Ovary (tissue), 9 donors: Measurements from ENCODE around the gene EPN1. TPM values are rescaled to one million over a fixed set of nuclear protein-coding genes. Genes with fewer than 3 reads are reported as not detected.
A peak's percentile ranks its signal among the peaks of the same experiment; 100 is the strongest.

ENCODE experiments used
- DNase-seq, 5 donors: peaks; one replicate each; pipeline ENCODE4 v3.0.0-alpha.2; 2019 to 2020
- H3K27ac ChIP-seq, 2 donors: fragments of 200-600 bp; one replicate each; pipeline versions ENCODE4 v1.5.1 to v1.8.0; 2019 to 2022
- H3K27me3 ChIP-seq: fragments of 200-600 bp; one replicate; pipeline ENCODE4 v1.8.0; 2022
- H3K36me3 ChIP-seq: fragments of 200-600 bp; sonication (generic); one replicate; pipeline ENCODE4 v1.5.1; 2019
- H3K4me1 ChIP-seq: one replicate; pipeline ENCODE4 v1.8.1; 2013; ENCODE audit warnings: mild to moderate bottlenecking, moderate library complexity; ENCODE audit not compliant: insufficient read depth
- H3K4me3 ChIP-seq: fragments of 200-600 bp; sonication (generic); one replicate; pipeline ENCODE4 v1.5.1; 2017
- H3K9me3 ChIP-seq, 2 donors: fragments of 200-600 bp in 1 of 2; sonication (generic) in 1 of 2; one replicate each; pipeline versions ENCODE4 v1.5.1 to v1.8.1; 2013 to 2019; ENCODE audit warnings: mild to moderate bottlenecking in 1 of 2, moderate library complexity in 1 of 2
- EP300 ChIP-seq: sonication (generic); formaldehyde crosslinking; IDR thresholded peaks from one replicate; pipeline ENCODE4 v1.6.1; 2017; ENCODE audit warnings: antibody characterized with exemption
- POLR2A ChIP-seq: fragments of 450-650 bp; IDR thresholded peaks from one replicate; pipeline ENCODE4 v1.6.1; 2017; ENCODE audit warnings: antibody characterized with exemption, mild to moderate bottlenecking, moderate library complexity
- WGBS, 3 donors: extraction: QIAGEN DNeasy Blood & Tissue Kit in 1 of 3; methylation state at CpG; one replicate each; pipeline versions ENCODE4 v1.1.5 to v1.1.7; 2013 to 2017; 5-methylcytosine and 5-hydroxymethylcytosine counted together
- intact Hi-C, 4 donors: fragments of 100-400 bp; cut with DNase I; formaldehyde crosslinking; loops; one replicate each; pipeline versions ENCODE4 v1.11.0 to v1.15.1; 2022 to 2023
- polyA plus RNA-seq, 2 donors: library from polyadenylated mRNA; stranded (reverse); fragments of 200-250 nt in 1 of 2; fragments of 350-450 nt in 1 of 2; fragmentation: Illumina TruSeq in 1 of 2; extraction: RNeasy Lipid Tissue Mini Kit (QIAGEN cat#74804) in 1 of 2; gene quantifications; one replicate each; pipeline ENCODE4 v1.2.3, GENCODE V29; 2013 to 2014
- total RNA-seq, 7 donors: library from RNA; depleted of rRNA in 2 of 7; stranded (reverse); fragments of >200 nt in 2 of 7; fragmentation: NEBNext Ultra II Directional in 3 of 7; extraction: Animal tissue kit (Norgen Biotek cat#: 25700) in 3 of 7; gene quantifications; one replicate each; pipeline versions ENCODE4 v1.1.0 to v1.2.4, GENCODE V29; 2016 to 2023
- TF ChIP-seq, protein P1 (sequence below), 3 donors: fragments of 450-650 bp in 2 of 3; fragments of 200-600 bp in 1 of 3; IDR thresholded peaks; one replicate each; pipeline versions ENCODE4 v1.5.1 to v1.8.0; 2016 to 2022; ENCODE audit warnings: antibody characterized with exemption in 3 of 3, mild to moderate bottlenecking in 1 of 3
- donor health status: DM: no; HTN: no; CAD: no; lungs with moderate emphysema.
- donor health status: DM: no; HTN: no; CAD: no.
- donor health status: Bipolar disorder and iron deficiency.
- donor health status: DM: yes; HTN: yes; CAD: no.
- donor health status: DM: no; HTN: no; CAD: no.
- donor health status: DM: yes; HTN: yes; CAD: no.

EPN1 gene
- total and polyA plus RNA-seq, 9 donors, result 11.0 to 187 (median 116) TPM

DNA sequence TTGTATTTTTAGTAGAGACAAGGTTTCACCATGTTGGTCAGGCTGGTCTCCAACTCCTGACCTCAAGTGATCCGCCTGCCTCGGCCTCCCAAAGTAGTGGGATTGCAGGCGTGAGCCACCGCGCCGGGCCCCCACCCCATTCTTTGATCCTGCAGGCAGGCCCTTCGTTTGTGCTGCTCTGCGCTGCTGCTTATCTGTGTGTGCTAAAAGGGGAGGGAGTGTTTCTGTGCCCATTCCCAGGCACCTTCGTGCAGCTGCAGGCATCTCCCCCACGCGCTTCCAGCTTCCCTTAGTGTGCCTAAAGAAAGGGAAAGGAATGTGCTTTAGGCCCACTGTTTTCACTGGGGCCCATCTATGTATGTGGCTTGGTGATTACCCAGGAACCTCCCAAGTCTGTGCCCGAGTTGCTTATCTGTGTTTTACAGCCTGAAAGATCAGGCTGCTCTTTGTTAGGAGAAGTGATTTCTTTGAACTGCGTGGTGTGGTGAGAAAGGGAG, 27.2 kb downstream of the EPN1 start:
- TF ChIP-seq, protein P1, sequence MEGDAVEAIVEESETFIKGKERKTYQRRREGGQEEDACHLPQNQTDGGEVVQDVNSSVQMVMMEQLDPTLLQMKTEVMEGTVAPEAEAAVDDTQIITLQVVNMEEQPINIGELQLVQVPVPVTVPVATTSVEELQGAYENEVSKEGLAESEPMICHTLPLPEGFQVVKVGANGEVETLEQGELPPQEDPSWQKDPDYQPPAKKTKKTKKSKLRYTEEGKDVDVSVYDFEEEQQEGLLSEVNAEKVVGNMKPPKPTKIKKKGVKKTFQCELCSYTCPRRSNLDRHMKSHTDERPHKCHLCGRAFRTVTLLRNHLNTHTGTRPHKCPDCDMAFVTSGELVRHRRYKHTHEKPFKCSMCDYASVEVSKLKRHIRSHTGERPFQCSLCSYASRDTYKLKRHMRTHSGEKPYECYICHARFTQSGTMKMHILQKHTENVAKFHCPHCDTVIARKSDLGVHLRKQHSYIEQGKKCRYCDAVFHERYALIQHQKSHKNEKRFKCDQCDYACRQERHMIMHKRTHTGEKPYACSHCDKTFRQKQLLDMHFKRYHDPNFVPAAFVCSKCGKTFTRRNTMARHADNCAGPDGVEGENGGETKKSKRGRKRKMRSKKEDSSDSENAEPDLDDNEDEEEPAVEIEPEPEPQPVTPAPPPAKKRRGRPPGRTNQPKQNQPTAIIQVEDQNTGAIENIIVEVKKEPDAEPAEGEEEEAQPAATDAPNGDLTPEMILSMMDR (IDR thresholded peaks at IDR 0.05), result no peak
- TF ChIP-seq POLR2A, result no peak
- TF ChIP-seq EP300, result no peak
- Histone ChIP-seq H3K27ac (no peak overlapping the region), H3K27me3 (no peaks in the 10 kb centered on the region), H3K4me3 (no peak overlapping the region), H3K36me3 (no peaks in the 10 kb centered on the region), H3K4me1 (peaks cover 3% of the 10 kb centered on the region), H3K9me3 (no peaks in the 10 kb centered on the region)
- intact Hi-C loops, result no loop called here
- DNase-seq, result peak in 4 of 5 donors; percentile 6 to 66 (median 20)
- WGBS, 3 donors, result 7 to 14% (median 14%) methylated on average over 13 of the region's 13 CpGs

DNA sequence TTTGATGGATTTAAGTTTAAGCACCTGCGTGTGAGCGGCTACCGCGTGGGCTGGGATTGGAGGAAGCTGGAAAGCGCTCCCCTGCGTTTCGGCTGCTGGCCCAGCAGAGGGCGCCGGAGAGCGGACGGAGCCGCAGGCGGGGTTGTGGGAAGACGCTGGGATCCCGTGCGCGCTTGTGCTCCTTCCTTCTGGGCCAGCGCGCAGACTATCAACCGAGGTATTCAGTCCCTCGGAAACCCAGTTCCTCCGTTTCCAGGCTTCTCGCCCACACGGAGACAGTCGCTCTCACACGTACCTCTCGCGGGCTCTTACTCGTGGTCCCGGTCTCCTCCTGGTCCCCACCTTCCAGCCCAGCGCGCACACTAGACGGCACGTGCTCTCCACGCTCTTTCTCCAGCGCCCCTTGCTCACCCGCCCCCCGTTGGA, 28.8 kb downstream of the EPN1 start:
- H3K36me3 ChIP-seq, result no peaks in the 10 kb centered on the region
- TF ChIP-seq EP300, result no peak
- no peak for TF ChIP-seq POLR2A
- TF ChIP-seq, protein P1 (IDR thresholded peaks at IDR 0.05), result peak; percentile 36 to 63 (median 56)
- no peak overlapping the region for H3K4me3 ChIP-seq
- H3K9me3 ChIP-seq, result no peaks in the 10 kb centered on the region
- H3K27me3 ChIP-seq, result no peaks in the 10 kb centered on the region
- intact Hi-C loops, result no loop called here
- H3K4me1 ChIP-seq, result peaks cover 3% of the 10 kb centered on the region
- 27 to 47% (median 32%) methylated on average over 38 of the region's 38 CpGs for WGBS, 3 donors
- peak; percentile 42 to 79 (median 57) for DNase-seq
- no peak overlapping the region for H3K27ac ChIP-seq

DNA sequence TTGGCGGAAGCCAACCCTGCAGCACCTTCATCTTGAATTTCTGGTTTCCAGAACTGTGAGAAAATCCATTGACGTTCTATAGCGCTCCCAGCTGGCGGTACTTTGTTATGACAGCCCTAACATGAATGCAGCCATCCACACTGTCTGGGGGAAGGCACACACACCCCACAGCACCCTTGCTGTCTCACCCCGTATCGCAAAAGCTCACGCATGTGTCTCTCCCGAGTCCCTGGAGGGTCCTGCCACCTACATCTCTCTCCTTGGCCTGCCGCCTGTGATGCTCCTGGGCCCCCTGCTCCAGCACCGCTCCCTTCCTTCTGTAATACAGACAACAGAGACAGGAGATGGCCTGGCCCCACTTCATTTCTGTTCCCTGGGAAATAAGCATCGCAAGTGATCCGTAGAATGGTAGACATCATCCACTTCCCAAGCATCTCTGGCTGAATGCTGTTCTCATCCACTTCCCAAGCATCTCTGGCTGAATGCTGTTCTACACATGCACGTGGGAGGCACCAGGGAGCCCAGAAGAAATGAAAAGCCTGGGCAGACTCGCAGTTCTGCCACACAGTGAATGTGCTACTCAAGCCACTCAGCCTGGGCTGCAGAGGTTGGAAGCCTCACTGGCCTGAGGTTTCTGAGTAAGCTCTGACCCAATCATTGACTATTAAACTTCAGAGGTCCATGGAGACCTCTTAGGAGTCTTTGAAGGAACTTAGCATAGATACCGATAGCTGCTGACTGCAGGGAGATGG, 29.6 kb downstream of the EPN1 start:
- intact Hi-C loops, result no loop called here
- peaks cover 3% of the 10 kb centered on the region for H3K4me1 ChIP-seq
- no peak overlapping the region for H3K27ac ChIP-seq
- TF ChIP-seq, protein P1 (IDR thresholded peaks at IDR 0.05), result no peak
- TF ChIP-seq POLR2A, result no peak
- TF ChIP-seq EP300, result no peak
- H3K9me3 ChIP-seq, result no peaks in the 10 kb centered on the region
- H3K4me3 ChIP-seq, result no peak overlapping the region
- DNase-seq, result peak in 2 of 5 donors; percentile 21
- H3K27me3 ChIP-seq, result no peaks in the 10 kb centered on the region
- WGBS, 3 donors, result 87 to 90% (median 87%) methylated on average over 15 of the region's 15 CpGs
- no peaks in the 10 kb centered on the region for H3K36me3 ChIP-seq

DNA sequence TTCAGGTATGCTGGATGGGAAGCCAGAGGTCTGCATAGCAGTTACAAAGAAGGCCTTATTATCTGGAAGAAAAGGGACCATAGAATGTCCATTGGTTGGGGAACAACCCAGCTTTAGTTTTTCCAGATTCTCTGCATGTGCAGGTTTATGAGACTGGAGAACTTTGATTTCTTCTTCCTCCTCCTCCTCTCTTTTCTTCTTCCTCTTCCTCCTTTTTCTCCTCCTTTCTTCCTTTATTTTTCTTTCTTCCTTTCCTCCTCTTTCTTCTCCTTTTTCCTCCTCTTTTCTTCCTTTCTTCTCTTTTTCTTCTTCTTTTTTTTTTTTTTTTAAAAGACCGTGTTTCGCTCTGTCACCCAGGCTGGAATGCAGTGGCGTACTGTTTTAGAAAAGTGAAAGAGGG, 30.9 kb downstream of the EPN1 start:
- WGBS, 3 donors, result 88 to 92% (median 91%) methylated on average over 3 of the region's 3 CpGs

More for the DNA sequence above, 30.9 kb downstream of the EPN1 start:
- Histone ChIP-seq H3K27ac (no peak overlapping the region), H3K4me1 (peaks cover 3% of the 10 kb centered on the region), H3K4me3 (no peak overlapping the region), H3K27me3 (no peaks in the 10 kb centered on the region), H3K36me3 (no peaks in the 10 kb centered on the region), H3K9me3 (no peaks in the 10 kb centered on the region)
- no peak for DNase-seq
- TF ChIP-seq, protein P1 (IDR thresholded peaks at IDR 0.05), result no peak
- intact Hi-C loops, result no loop called here
